HCT116 (cell line): Measurements from ENCODE around the gene CDH22. TPM values are rescaled to one million over a fixed set of nuclear protein-coding genes. Genes with fewer than 3 reads are reported as not detected.

Experiments used
- ATAC-seq: fragments of 200-7000 bp; cut with Tn5 transposase; 2 replicates; pipeline ENCODE4 v1.9.1; 2020; ENCODE audit warnings: mild to moderate bottlenecking, moderate library complexity
- BruUV-seq: library from RNA; stranded (reverse); fragments of 400-500 nt; replicated peaks from 2 replicates; lab custom pipeline; 2021; lab: Mats Ljungman, UMichigan
- CTCF ChIA-PET: fragments of 300-600 bp; sonication (Branson Sonifier 250); formaldehyde crosslinking; loops from one replicate; lab custom pipeline; 2021; ENCODE audit warnings: antibody characterized with exemption; lab: Charles Lee
- POLR2A ChIA-PET: fragments of 300-600, 350-600 bp; sonication (Branson Sonifier 250); formaldehyde crosslinking; loops from one replicate; lab custom pipeline; 2021; ENCODE audit warnings: antibody characterized with exemption; lab: Charles Lee
- RAD21 ChIA-PET, 2 experiments: fragments of 300-600 bp; sonication (Branson Sonifier 250); formaldehyde crosslinking; loops; one replicate each; lab custom pipeline; 2023; ENCODE audit warnings: low total read pairs in 2 of 2; ENCODE audit not compliant: uncharacterized antibody in 2 of 2, unreplicated experiment in 2 of 2, low non-redundant PET in 1 of 2; lab: Charles Lee
- DNase-seq: peaks from one replicate; pipeline ENCODE4 v3.0.0-alpha.2; 2010; ENCODE audit warnings: low read depth, low spot score
- H2AFZ ChIP-seq: fragments of 200-600 bp; shearing (Covaris generic), sonication (generic); 2 replicates; pipeline ENCODE4 v1.6.1; 2017; ENCODE audit warnings: low read depth, mixed run types, mixed read lengths, antibody characterized with exemption, low read length; ENCODE audit not compliant: poor library complexity, severe bottlenecking
- H3K27ac ChIP-seq: 2 replicates; pipeline ENCODE4 v1.5.1; 2012; ENCODE audit warnings: low read depth, low read length
- H3K27me3 ChIP-seq: fragments of 200-600 bp; sonication (generic); 2 replicates; pipeline ENCODE4 v1.6.1; 2016; ENCODE audit warnings: mixed run types, low read length, mixed read lengths; ENCODE audit not compliant: insufficient read depth
- H3K36me3 ChIP-seq, 2 experiments: fragments of 200-500 bp in 1 of 2; fragments of 200-600 bp in 1 of 2; sonication (Bioruptor generic) in 1 of 2; sonication (generic) in 1 of 2; 2 replicates each; pipeline versions ENCODE4 v1.5.1 to v1.6.1; 2014 to 2016; ENCODE audit warnings: low read length in 2 of 2, inconsistent platforms in 1 of 2, mixed read lengths in 1 of 2, mixed run types in 1 of 2; ENCODE audit not compliant: insufficient read depth in 2 of 2, control insufficient read depth in 1 of 2
- H3K4me1 ChIP-seq, 2 experiments: fragments of 200-600 bp in 1 of 2; sonication (generic) in 1 of 2; 2 replicates each; pipeline versions ENCODE4 v1.5.1 to v1.6.1; 2012 to 2017; ENCODE audit warnings: low read length in 2 of 2, inconsistent platforms in 1 of 2, mild to moderate bottlenecking in 1 of 2, mixed read lengths in 1 of 2, mixed run types in 1 of 2, moderate library complexity in 1 of 2; ENCODE audit not compliant: insufficient read depth in 2 of 2, control insufficient read depth in 1 of 2
- H3K4me2 ChIP-seq: fragments of 200-600 bp; sonication (generic); 2 replicates; pipeline ENCODE4 v1.6.1; 2017; ENCODE audit warnings: mixed run types, low read length, mixed read lengths
- H3K4me3 ChIP-seq, 2 experiments: fragments of 200-600 bp in 1 of 2; sonication (generic) in 1 of 2; replicated peaks in 1 of 2; 2 replicates each; pipeline ENCODE4 v1.5.1; 2011 to 2016; ENCODE audit warnings: low read length in 2 of 2, control low read depth in 1 of 2, low read depth in 1 of 2, mild to moderate bottlenecking in 1 of 2, mixed read lengths in 1 of 2, mixed run types in 1 of 2
- H3K79me2 ChIP-seq: fragments of 200-600 bp; sonication (generic); 2 replicates; pipeline ENCODE4 v1.6.1; 2017; ENCODE audit warnings: mild to moderate bottlenecking, mixed run types, low read length, moderate library complexity, mixed read lengths; ENCODE audit not compliant: insufficient read depth
- H3K9ac ChIP-seq: fragments of 200-600 bp; sonication (generic); 2 replicates; pipeline ENCODE4 v1.6.1; 2016; ENCODE audit warnings: low read length, mixed read lengths
- H3K9me2 ChIP-seq: fragments of 200-600 bp; sonication (generic), shearing (Covaris generic); 2 replicates; pipeline ENCODE4 v1.6.1; 2017; ENCODE audit warnings: mixed run types, mild to moderate bottlenecking, moderate library complexity; ENCODE audit not compliant: insufficient read depth
- H3K9me3 ChIP-seq, 2 experiments: fragments of 200-500 bp in 1 of 2; fragments of 200-600 bp in 1 of 2; sonication (Bioruptor generic) in 1 of 2; sonication (generic) in 1 of 2; 2 replicates each; pipeline ENCODE4 v1.6.1; 2014 to 2017; ENCODE audit warnings: low read length in 2 of 2, mixed read lengths in 2 of 2, inconsistent platforms in 1 of 2, low read depth in 1 of 2, mild to moderate bottlenecking in 1 of 2, mixed run types in 1 of 2, moderate library complexity in 1 of 2; ENCODE audit not compliant: control insufficient read depth in 1 of 2, insufficient read depth in 1 of 2
- H4K20me1 ChIP-seq: fragments of 200-600 bp; sonication (generic), shearing (Covaris generic); 2 replicates; pipeline ENCODE4 v1.6.1; 2017; ENCODE audit warnings: mixed run types, mild to moderate bottlenecking, moderate library complexity; ENCODE audit not compliant: insufficient read depth
- CBX3 ChIP-seq: IDR thresholded peaks from 2 replicates; pipeline ENCODE4 v1.6.1; 2012; ENCODE audit warnings: low read depth
- CEBPB ChIP-seq: IDR thresholded peaks from 2 replicates; pipeline ENCODE4 v1.6.1; 2012; ENCODE audit warnings: low read depth
- EGR1 ChIP-seq: IDR thresholded peaks from 2 replicates; pipeline ENCODE4 v1.6.1; 2012; ENCODE audit warnings: low read depth
- JUND ChIP-seq: IDR thresholded peaks from 2 replicates; pipeline ENCODE4 v1.6.1; 2012
- POLR2A ChIP-seq: IDR thresholded peaks from 2 replicates; pipeline ENCODE4 v1.7.0; 2011; ENCODE audit warnings: borderline replicate concordance; ENCODE audit not compliant: insufficient read depth, insufficient read length; ENCODE audit errors: extremely low read depth
- POLR2AphosphoS5 ChIP-seq: IDR thresholded peaks from 2 replicates; pipeline ENCODE4 v1.6.1; 2011; ENCODE audit warnings: mild to moderate bottlenecking, low read depth, low read length, moderate library complexity
- RAD21 ChIP-seq: IDR thresholded peaks from 2 replicates; pipeline ENCODE4 v1.6.1; 2012; ENCODE audit warnings: low read depth, mild to moderate bottlenecking
- SP1 ChIP-seq: IDR thresholded peaks from 2 replicates; pipeline ENCODE4 v1.6.1; 2012; ENCODE audit warnings: low read depth
- TCF7L2 ChIP-seq: IDR thresholded peaks from 2 replicates; pipeline ENCODE4 v1.7.0; 2011; ENCODE audit warnings: borderline replicate concordance, inconsistent platforms; ENCODE audit not compliant: insufficient read depth, insufficient read length; ENCODE audit errors: extremely low read depth
- YY1 ChIP-seq: IDR thresholded peaks from 2 replicates; pipeline ENCODE4 v1.6.1; 2011; ENCODE audit warnings: low read length, low read depth, moderate library complexity, mild to moderate bottlenecking; ENCODE audit not compliant: insufficient replicate concordance; ENCODE audit errors: extremely low read depth
- ZFX ChIP-seq: fragments of 450-650 bp; IDR thresholded peaks from 2 replicates; pipeline ENCODE4 v1.6.1; 2017
- intact Hi-C: fragments of 100-400 bp; cut with micrococcal nuclease; formaldehyde crosslinking; loops from 2 replicates; pipeline ENCODE4 v1.10.0; 2022
- total RNA-seq: library from RNA; stranded (reverse); gene quantifications from one replicate; pipeline ENCODE4 v1.2.1, GENCODE V29; 2021; ENCODE audit not compliant: unreplicated experiment
- TF ChIP-seq, protein P1 (sequence below): IDR thresholded peaks from 2 replicates; pipeline ENCODE4 v1.6.1; 2012
- TF ChIP-seq, protein P2 (sequence below), 3 experiments: fragments of 200-600 bp in 1 of 3; sonication (generic) in 1 of 3; IDR thresholded peaks in 2 of 3; conservative IDR thresholded peaks in 1 of 3; 2 replicates each; pipeline ENCODE4 v1.5.1; 2012 to 2017; ENCODE audit warnings: low read depth in 2 of 3, low read length in 2 of 3, antibody characterized with exemption in 1 of 3, borderline replicate concordance in 1 of 3, control low read depth in 1 of 3, mild to moderate bottlenecking in 1 of 3, mixed read lengths in 1 of 3, mixed run types in 1 of 3, moderate library complexity in 1 of 3; ENCODE audit not compliant: insufficient read depth in 1 of 3
- TF ChIP-seq, protein P3 (sequence below): IDR thresholded peaks from 2 replicates; pipeline ENCODE4 v1.6.1; 2011; ENCODE audit warnings: mild to moderate bottlenecking, low read length, moderate library complexity; ENCODE audit not compliant: insufficient replicate concordance; ENCODE audit errors: extremely low read depth

CDH22 gene
- total RNA-seq, 1 experiment from 2014 or later, result 1.8 TPM

DNA sequence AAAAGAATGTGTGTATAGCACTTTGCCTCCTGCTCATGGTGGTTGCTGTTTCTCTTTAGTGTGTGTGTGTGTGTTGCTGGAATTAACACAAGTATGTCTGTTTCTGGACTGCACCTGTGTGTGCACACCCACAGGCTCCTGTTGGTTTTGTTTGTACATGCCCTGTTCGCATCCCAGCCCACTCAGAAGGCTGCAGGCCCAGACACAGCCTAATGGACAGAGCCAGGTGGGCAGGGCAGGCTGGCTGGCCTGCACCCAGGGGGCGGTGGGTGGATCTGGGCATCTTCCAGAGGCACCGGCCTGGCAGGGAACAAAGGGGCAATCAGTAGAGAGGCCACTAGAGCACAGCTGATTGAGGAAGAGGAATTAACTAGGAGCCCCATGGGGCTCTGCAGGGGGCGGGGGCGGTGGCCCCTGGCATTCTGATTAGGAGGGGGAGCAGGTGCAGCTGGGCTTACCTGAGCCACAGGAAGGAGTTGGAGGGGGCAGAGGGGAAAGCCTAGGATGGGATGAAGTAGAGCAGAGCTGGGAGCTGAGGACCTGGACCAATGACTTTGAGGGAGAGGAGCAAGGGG, 168.3 kb downstream of the CDH22 start:
- ATAC-seq (no peak), DNase-seq (no peak)
- Histone ChIP-seq H3K9ac (no peak overlapping the region), H3K4me1 (peaks cover 4 to 5% of the 10 kb centered on the region in 2 experiments; a peak in 3 of 4 replicates), H3K79me2 (no peaks in the 10 kb centered on the region), H3K27me3 (peaks cover 18% of the 10 kb centered on the region; the same call in 1 of the 2 replicates), H4K20me1 (no peaks in the 10 kb centered on the region), H3K4me2 (no peak overlapping the region), H3K27ac (no peak overlapping the region), H2AFZ (no peak overlapping the region), H3K4me3 (no peak overlapping the region), H3K9me2 (no peaks in the 10 kb centered on the region), H3K9me3 (no peaks in the 10 kb centered on the region), H3K36me3 (no peaks in the 10 kb centered on the region)
- ChIA-PET CTCF (no interaction called here), RAD21 (no interaction called here), POLR2A (no interaction called here)
- no TSS peak for BruUV-seq
- no peak for TF ChIP-seq YY1
- no peak for TF ChIP-seq JUND
- TF ChIP-seq CBX3, result no peak
- no peak for TF ChIP-seq SP1
- TF ChIP-seq POLR2A, result no peak
- TF ChIP-seq, protein P1, sequence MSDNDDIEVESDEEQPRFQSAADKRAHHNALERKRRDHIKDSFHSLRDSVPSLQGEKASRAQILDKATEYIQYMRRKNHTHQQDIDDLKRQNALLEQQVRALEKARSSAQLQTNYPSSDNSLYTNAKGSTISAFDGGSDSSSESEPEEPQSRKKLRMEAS, result no peak
- TF ChIP-seq, protein P2, sequence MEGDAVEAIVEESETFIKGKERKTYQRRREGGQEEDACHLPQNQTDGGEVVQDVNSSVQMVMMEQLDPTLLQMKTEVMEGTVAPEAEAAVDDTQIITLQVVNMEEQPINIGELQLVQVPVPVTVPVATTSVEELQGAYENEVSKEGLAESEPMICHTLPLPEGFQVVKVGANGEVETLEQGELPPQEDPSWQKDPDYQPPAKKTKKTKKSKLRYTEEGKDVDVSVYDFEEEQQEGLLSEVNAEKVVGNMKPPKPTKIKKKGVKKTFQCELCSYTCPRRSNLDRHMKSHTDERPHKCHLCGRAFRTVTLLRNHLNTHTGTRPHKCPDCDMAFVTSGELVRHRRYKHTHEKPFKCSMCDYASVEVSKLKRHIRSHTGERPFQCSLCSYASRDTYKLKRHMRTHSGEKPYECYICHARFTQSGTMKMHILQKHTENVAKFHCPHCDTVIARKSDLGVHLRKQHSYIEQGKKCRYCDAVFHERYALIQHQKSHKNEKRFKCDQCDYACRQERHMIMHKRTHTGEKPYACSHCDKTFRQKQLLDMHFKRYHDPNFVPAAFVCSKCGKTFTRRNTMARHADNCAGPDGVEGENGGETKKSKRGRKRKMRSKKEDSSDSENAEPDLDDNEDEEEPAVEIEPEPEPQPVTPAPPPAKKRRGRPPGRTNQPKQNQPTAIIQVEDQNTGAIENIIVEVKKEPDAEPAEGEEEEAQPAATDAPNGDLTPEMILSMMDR (IDR thresholded peaks at IDR 0.05 in 2 of 3, conservative IDR thresholded peaks at IDR 0.05 in 1 of 3; ENCODE audit: borderline replicate concordance in 1 of 3, insufficient read depth in 1 of 3, low read depth in 2 of 3, low read length in 2 of 3), result no peak
- no peak for TF ChIP-seq ZFX
- TF ChIP-seq RAD21, result no peak
- TF ChIP-seq CEBPB, result no peak
- TF ChIP-seq EGR1, result no peak
- TF ChIP-seq POLR2AphosphoS5, result no peak
- TF ChIP-seq TCF7L2, result no peak
- TF ChIP-seq, protein P3, sequence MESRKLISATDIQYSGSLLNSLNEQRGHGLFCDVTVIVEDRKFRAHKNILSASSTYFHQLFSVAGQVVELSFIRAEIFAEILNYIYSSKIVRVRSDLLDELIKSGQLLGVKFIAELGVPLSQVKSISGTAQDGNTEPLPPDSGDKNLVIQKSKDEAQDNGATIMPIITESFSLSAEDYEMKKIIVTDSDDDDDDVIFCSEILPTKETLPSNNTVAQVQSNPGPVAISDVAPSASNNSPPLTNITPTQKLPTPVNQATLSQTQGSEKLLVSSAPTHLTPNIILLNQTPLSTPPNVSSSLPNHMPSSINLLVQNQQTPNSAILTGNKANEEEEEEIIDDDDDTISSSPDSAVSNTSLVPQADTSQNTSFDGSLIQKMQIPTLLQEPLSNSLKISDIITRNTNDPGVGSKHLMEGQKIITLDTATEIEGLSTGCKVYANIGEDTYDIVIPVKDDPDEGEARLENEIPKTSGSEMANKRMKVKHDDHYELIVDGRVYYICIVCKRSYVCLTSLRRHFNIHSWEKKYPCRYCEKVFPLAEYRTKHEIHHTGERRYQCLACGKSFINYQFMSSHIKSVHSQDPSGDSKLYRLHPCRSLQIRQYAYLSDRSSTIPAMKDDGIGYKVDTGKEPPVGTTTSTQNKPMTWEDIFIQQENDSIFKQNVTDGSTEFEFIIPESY, result no peak
- intact Hi-C loops, result no loop called here
